GM18508 (cell line): ENCODE data around the gene OR1F1.
A peak's percentile ranks its signal among the peaks of the same experiment; 100 is the strongest.
"Not testable (repeated sequence)": the region's sequence is repeated elsewhere in the genome, so short reads cannot be mapped to it uniquely, and the experiment has no call there.

ENCODE experiments used
- ATAC-seq: cut with Tn5 transposase; IDR thresholded peaks from one replicate; pipeline ENCODE4 v1.9.1; 2021; ENCODE audit warnings: moderate number of reproducible peaks; ENCODE audit not compliant: insufficient read depth, unreplicated experiment

The OR1F1 gene

GRCh38 chr16:3149630-3150345 is 38.2 kb upstream of the OR1F1 start:
- ATAC-seq, result no peak

- ATAC-seq, result peak; percentile 50
Observed at GRCh38 chr16:3150346-3151218, 37.4 kb upstream of the OR1F1 start.

GRCh38 chr16:3152027-3152276 is 36.1 kb upstream of the OR1F1 start:
- ATAC-seq, result no peak

GRCh38 chr16:3152277-3152990 is 35.6 kb upstream of the OR1F1 start:
- ATAC-seq, result no peak

GRCh38 chr16:3152991-3153368 is 35.0 kb upstream of the OR1F1 start:
- ATAC-seq, result no peak

- no peak for ATAC-seq
Observed at GRCh38 chr16:3155181-3155580, 32.8 kb upstream of the OR1F1 start.

GRCh38 chr16:3155972-3156371 is 32.0 kb upstream of the OR1F1 start:
- no peak for ATAC-seq

GRCh38 chr16:3157229-3158025 is 30.6 kb upstream of the OR1F1 start:
- ATAC-seq, result no peak

- no peak for ATAC-seq
Observed at GRCh38 chr16:3158026-3158509, 29.9 kb upstream of the OR1F1 start.

- ATAC-seq, result no peak
Observed at GRCh38 chr16:3158510-3159314, 29.3 kb upstream of the OR1F1 start.

GRCh38 chr16:3161235-3162018 is 26.6 kb upstream of the OR1F1 start:
- no peak for ATAC-seq

GRCh38 chr16:3164121-3164991 is 23.6 kb upstream of the OR1F1 start:
- ATAC-seq, result no peak

GRCh38 chr16:3165111-3165822 is 22.7 kb upstream of the OR1F1 start:
- no peak for ATAC-seq

GRCh38 chr16:3166505-3166886 is 21.5 kb upstream of the OR1F1 start:
- ATAC-seq, result no peak

- ATAC-seq, result not testable (repeated sequence)
Observed at GRCh38 chr16:3168729-3169128, 19.3 kb upstream of the OR1F1 start.

- ATAC-seq, result no peak
Observed at GRCh38 chr16:3170440-3171180, 17.4 kb upstream of the OR1F1 start.
